Immature natural killer cell (primary cell): ENCODE results near the gene DRGX. TPM values are rescaled to one million over a fixed set of nuclear protein-coding genes. Genes with fewer than 3 reads are reported as not detected.

ENCODE experiments used
- DNase-seq, 3 donors: peaks; one replicate each; pipeline ENCODE4 v3.0.0; 2022; ENCODE audit warnings: mixed read lengths in 1 of 3
- H3K27ac Mint-ChIP-seq, 6 donors: one replicate each; pipeline ENCODE4 v1.8.0; 2020; ENCODE audit warnings: mixed read lengths in 6 of 6, mild to moderate bottlenecking in 5 of 6, inconsistent platforms in 4 of 6, moderate library complexity in 3 of 6
- H3K27me3 Mint-ChIP-seq, 3 donors: one replicate each; pipeline ENCODE4 v1.8.0; 2020 to 2021; ENCODE audit warnings: low read depth in 3 of 3, mild to moderate bottlenecking in 3 of 3, mixed read lengths in 3 of 3, moderate library complexity in 3 of 3, inconsistent platforms in 1 of 3
- H3K36me3 Mint-ChIP-seq, 3 donors: one replicate each; pipeline ENCODE4 v1.8.0; 2020; ENCODE audit warnings: mixed read lengths in 3 of 3, inconsistent platforms in 2 of 3, mild to moderate bottlenecking in 2 of 3
- H3K4me1 Mint-ChIP-seq, 2 donors: one replicate each; pipeline ENCODE4 v1.8.0; 2020; ENCODE audit warnings: inconsistent platforms in 2 of 2, mild to moderate bottlenecking in 2 of 2, mixed read lengths in 2 of 2, moderate library complexity in 1 of 2
- H3K4me3 Mint-ChIP-seq, 5 donors: one replicate each; pipeline ENCODE4 v1.8.0; 2020; ENCODE audit warnings: mild to moderate bottlenecking in 5 of 5, mixed read lengths in 5 of 5, inconsistent platforms in 3 of 5, moderate library complexity in 3 of 5
- H3K9me3 Mint-ChIP-seq, 6 donors: one replicate each; pipeline ENCODE4 v1.8.0; 2020; ENCODE audit warnings: mild to moderate bottlenecking in 6 of 6, mixed read lengths in 6 of 6, inconsistent platforms in 4 of 6, moderate library complexity in 3 of 6
- polyA plus RNA-seq, 3 donors: library from polyadenylated mRNA; unstranded; fragments of 300-500 nt; fragmentation: Illumina TruSeq; gene quantifications; one replicate each; pipeline ENCODE4 v1.2.3, GENCODE V29; 2021

DRGX gene
- polyA plus RNA-seq, 3 donors from 2014 or later, result not detected

DNA sequence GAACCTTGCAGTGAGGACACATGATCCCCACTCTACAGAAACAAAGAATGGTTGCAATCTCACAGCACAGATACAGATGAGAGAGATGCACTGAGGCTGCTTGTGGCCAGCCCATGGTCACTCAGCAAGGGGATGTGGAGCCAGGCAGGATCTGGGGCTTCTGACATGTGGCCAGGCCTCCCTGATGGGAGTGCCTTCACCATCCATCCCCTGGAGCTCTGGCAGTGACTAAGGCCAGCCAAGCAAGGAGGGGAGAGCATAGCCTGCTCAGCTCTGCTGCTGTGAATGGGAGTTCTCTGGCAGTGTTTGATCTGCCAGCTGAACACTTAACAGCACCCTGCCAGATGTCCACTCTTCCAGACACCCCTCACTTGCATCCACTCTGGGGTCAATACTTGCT is 77.1 kb downstream of the DRGX start:
- peaks cover 1 to 7% (median 3%) of the 10 kb centered on the region in 3 donors for H3K27me3 Mint-ChIP-seq
- DNase-seq, result no peak
- H3K4me3 Mint-ChIP-seq, result no peak overlapping the region
- H3K36me3 Mint-ChIP-seq, result no peaks in the 10 kb centered on the region
- no peak overlapping the region for H3K27ac Mint-ChIP-seq
- H3K4me1 Mint-ChIP-seq, result no peaks in the 10 kb centered on the region
- H3K9me3 Mint-ChIP-seq, result no peaks in the 10 kb centered on the region

DNA sequence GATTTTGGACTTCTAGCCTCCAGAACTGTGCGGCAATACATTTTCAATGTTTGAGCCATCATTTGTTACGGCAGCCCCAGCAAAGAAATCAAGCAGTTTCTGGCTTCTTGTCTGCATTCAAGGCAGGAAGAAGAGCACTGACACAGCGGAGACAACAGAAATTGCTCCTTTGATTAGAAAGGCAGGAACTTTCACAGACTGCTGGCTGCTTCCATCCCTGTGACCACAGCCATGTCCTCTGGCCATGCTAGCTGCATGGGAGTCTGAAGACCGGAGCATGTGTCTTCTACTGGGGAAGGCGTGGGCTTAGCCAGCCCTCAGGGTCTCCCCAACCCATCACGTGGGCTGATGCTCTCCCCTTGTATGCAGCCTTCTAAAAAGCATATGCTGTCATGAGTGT is 77.9 kb downstream of the DRGX start:
- DNase-seq, result no peak
- Mint-ChIP-seq H3K36me3 (peaks cover 0 to 5% (median 0%) of the 10 kb centered on the region in 3 donors), H3K9me3 (no peaks in the 10 kb centered on the region), H3K27me3 (peaks cover 1 to 7% (median 3%) of the 10 kb centered on the region in 3 donors), H3K4me3 (no peak overlapping the region), H3K4me1 (no peaks in the 10 kb centered on the region), H3K27ac (no peak overlapping the region)

DNA sequence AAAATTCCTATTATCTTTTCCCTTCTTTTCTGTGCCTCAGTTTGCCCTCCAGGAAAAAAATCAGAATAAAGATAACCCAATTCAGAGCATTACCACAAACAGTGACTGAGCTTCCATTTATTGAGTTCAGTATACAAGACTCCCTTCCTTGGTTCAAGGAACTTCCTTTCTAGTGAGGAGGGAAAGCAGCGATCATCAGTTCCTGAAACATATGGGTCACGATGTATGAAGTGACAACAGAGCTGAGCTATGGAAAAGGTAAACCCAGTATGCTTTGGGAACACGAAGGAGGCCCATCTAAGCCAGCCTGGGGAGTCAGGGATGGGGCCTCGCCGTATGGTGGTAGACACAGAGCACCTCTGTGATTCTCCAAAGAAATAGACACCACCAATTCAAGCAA is 81.1 kb downstream of the DRGX start:
- Mint-ChIP-seq H3K36me3 (peaks cover 0 to 10% (median 0%) of the 10 kb centered on the region in 3 donors), H3K4me3 (no peak overlapping the region), H3K9me3 (peaks cover 0 to 2% (median 0%) of the 10 kb centered on the region in 6 donors), H3K4me1 (peaks cover 16 to 20% of the 10 kb centered on the region in 2 donors), H3K27ac (no peak overlapping the region), H3K27me3 (peaks cover 6 to 7% (median 6%) of the 10 kb centered on the region in 3 donors)
- no peak for DNase-seq

Other genes starting within 250 kb of the DRGX start
- 100 to 1,000 TPM in 1 of 3 donors, 10 to 100 TPM in 2; 23.4 to 114 (median 47.0) TPM for gene TMEM273, start 207.7 kb downstream of the DRGX start, polyA plus RNA-seq
- not detected for gene C10orf71, start 96.9 kb downstream of the DRGX start, polyA plus RNA-seq
- 10 to 100 TPM in 1 of 3 donors, 1 to 10 TPM in 2; 5.2 to 14.6 (median 9.1) TPM for gene ERCC6, start 143.0 kb upstream of the DRGX start, polyA plus RNA-seq
- gene SLC18A3, start 214.2 kb upstream of the DRGX start, polyA plus RNA-seq, result not detected
- gene CHAT, start 217.9 kb upstream of the DRGX start, polyA plus RNA-seq, result not detected